Brain pericyte (primary cell): ENCODE results near the gene CACNB4.
"Not testable (repeated sequence)": the region's sequence is repeated elsewhere in the genome, so short reads cannot be mapped to it uniquely, and the experiment has no call there.

ENCODE experiments used
- DNase-seq: peaks from one replicate; pipeline ENCODE4 v3.0.0-alpha.2; 2012; ENCODE audit warnings: low read depth, low spot score

Gene CACNB4

GRCh38 chr2:152022090-152022489 is 76.8 kb downstream of the CACNB4 start:
- no peak for DNase-seq

- not testable (repeated sequence) for DNase-seq
Observed at GRCh38 chr2:152021001-152021400, 77.8 kb downstream of the CACNB4 start.

GRCh38 chr2:152019732-152020131 is 79.1 kb downstream of the CACNB4 start:
- no peak for DNase-seq

- DNase-seq = no peak
Observed at GRCh38 chr2:152016181-152017120, 82.4 kb downstream of the CACNB4 start.

- no peak for DNase-seq
Observed at GRCh38 chr2:152015552-152015951, 83.3 kb downstream of the CACNB4 start.

GRCh38 chr2:152012697-152013096 is 86.1 kb downstream of the CACNB4 start:
- DNase-seq = no peak

- no peak for DNase-seq
Observed at GRCh38 chr2:152011724-152012123, 87.1 kb downstream of the CACNB4 start.

GRCh38 chr2:152005607-152006006 is 93.2 kb downstream of the CACNB4 start:
- no peak for DNase-seq

GRCh38 chr2:152003283-152003682 is 95.6 kb downstream of the CACNB4 start:
- DNase-seq = not testable (repeated sequence)

- no peak for DNase-seq
Observed at GRCh38 chr2:151999053-151999452, 99.8 kb downstream of the CACNB4 start.

GRCh38 chr2:151996243-151997003 is 102.4 kb downstream of the CACNB4 start:
- no peak for DNase-seq

GRCh38 chr2:151995161-151995557 is 103.7 kb downstream of the CACNB4 start:
- DNase-seq = no peak

- DNase-seq = not testable (repeated sequence)
Observed at GRCh38 chr2:151994178-151994577, 104.7 kb downstream of the CACNB4 start.

- DNase-seq = no peak
Observed at GRCh38 chr2:151991010-151991409, 107.8 kb downstream of the CACNB4 start.

- no peak for DNase-seq
Observed at GRCh38 chr2:151989378-151989777, 109.5 kb downstream of the CACNB4 start.

GRCh38 chr2:151987484-151987883 is 111.4 kb downstream of the CACNB4 start:
- DNase-seq = no peak

GRCh38 chr2:151984424-151985083 is 114.3 kb downstream of the CACNB4 start:
- no peak for DNase-seq

- no peak for DNase-seq
Observed at GRCh38 chr2:151983221-151983620, 115.6 kb downstream of the CACNB4 start.

- DNase-seq = no peak
Observed at GRCh38 chr2:151981886-151982285, 117.0 kb downstream of the CACNB4 start.

- no peak for DNase-seq
Observed at GRCh38 chr2:151979694-151980093, 119.2 kb downstream of the CACNB4 start.

GRCh38 chr2:151978709-151979108 is 120.1 kb downstream of the CACNB4 start:
- DNase-seq = no peak

GRCh38 chr2:151977631-151978030 is 121.2 kb downstream of the CACNB4 start:
- no peak for DNase-seq
